ENCODE results near the gene ASXL2.

ASXL2 gene

DNA sequence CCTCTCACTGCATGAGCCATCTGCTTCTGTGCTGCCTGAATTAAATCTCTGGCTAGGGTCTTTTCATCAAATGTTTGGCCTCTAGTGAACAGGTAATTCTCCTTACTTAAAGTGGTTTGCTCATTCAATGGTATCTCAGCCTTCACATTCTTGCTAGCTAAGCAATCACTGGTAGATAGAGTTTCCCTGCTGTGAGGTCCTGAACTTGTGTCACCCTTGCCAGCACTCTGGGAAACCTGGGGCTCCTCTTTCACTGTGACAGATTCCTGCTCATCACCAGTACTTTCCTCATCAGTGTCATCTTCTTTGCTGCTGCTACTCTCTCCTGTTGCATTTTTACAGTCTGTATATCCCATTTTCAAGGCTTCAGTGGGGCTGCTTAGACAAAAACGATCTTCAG lies 135.8 kb downstream of the ASXL2 start:
- H3K4me3 ChIP-seq (ENCODE audit: low read length) = no peak overlapping the region
- no peak for DNase-seq (ENCODE audit: low read depth)
- no peak for TF ChIP-seq CTCF (conservative IDR thresholded peaks at IDR 0.05; ENCODE audit: low read length)

GRCh38 chr2:25740810-25741381 lies 137.4 kb downstream of the ASXL2 start:
- DNase-seq (ENCODE audit: low read depth) = peak; percentile 34
- no peak overlapping the region for H3K4me3 ChIP-seq (ENCODE audit: low read length)
- TF ChIP-seq CTCF (conservative IDR thresholded peaks at IDR 0.05; ENCODE audit: low read length) = no peak

GRCh38 chr2:25738383-25739343 lies 139.6 kb downstream of the ASXL2 start:
- DNase-seq (ENCODE audit: low read depth) = no peak
- no peak for TF ChIP-seq CTCF (conservative IDR thresholded peaks at IDR 0.05; ENCODE audit: low read length)
- no peak overlapping the region for H3K4me3 ChIP-seq (ENCODE audit: low read length)

DNA sequence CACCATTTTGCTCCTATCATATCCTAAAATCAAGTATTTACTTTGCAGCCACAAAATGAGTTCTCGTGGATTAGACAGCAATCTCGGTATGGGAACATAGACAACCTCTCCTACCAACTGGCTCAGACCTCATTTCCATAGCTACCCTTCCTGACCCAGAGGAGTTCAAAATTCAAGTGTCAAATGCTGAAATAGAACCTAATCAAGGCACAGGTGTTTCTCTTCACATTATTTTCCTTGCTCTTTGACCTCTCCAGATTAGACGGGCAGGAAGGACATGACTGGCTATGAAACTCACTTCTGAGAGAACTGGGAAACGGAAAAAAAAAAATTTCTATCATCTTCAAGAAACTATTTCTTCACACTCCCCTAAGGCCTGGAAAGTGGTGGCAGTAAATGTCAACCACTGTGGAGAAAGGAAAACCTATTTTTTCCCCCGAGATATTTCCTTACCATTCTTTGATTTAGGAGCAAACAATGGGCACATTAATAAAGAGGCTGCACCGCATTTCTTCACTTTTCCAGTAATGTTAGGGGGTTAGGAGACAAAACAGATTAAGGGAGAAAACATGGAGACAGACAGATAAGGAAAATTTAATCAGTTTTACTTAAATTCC lies 141.3 kb downstream of the ASXL2 start:
- no peak for DNase-seq (ENCODE audit: low read depth)
- no peak overlapping the region for H3K4me3 ChIP-seq (ENCODE audit: low read length)
- TF ChIP-seq CTCF (conservative IDR thresholded peaks at IDR 0.05; ENCODE audit: low read length) = no peak

GRCh38 chr2:25735835-25736234 lies 142.5 kb downstream of the ASXL2 start:
- no peak for TF ChIP-seq CTCF (conservative IDR thresholded peaks at IDR 0.05; ENCODE audit: low read length)

DNA sequence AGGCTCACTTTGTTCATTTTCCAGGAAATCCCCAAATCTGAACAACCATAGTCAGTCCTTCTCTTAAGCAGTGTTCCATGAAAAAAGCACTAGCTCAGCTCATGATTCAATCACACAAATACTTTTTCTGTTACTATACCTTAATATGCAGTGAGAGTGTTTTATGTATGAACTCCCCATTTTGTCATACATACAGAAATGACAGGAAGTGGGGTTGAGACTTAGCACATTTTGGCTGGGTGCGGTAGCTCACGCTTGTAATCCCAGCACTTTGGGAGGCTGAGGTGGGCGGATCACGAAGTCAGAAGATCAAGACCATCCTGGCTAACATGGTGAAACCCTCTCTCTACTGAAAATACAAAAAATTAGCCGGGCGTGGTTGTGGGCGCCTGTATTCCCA lies 149.7 kb downstream of the ASXL2 start:
- DNase-seq (ENCODE audit: low read depth) = no peak
- TF ChIP-seq CTCF (conservative IDR thresholded peaks at IDR 0.05; ENCODE audit: low read length) = no peak
- no peak overlapping the region for H3K4me3 ChIP-seq (ENCODE audit: low read length)

More at GRCh38 chr2:25735835-25736234, 142.5 kb downstream of the ASXL2 start:
- H3K4me3 ChIP-seq (ENCODE audit: low read length) = no peak overlapping the region
- DNase-seq (ENCODE audit: low read depth) = no peak

Measured in AG10803 (cell line).